Spleen (tissue), 7 donors: ENCODE results near the gene SPDYE1.

Source experiments
- POLR2A ChIP-seq, 3 donors: fragments of 450-650 bp; IDR thresholded peaks; one replicate each; pipeline ENCODE4 v1.5.1; 2017; ENCODE audit warnings: antibody characterized with exemption in 3 of 3, mild to moderate bottlenecking in 1 of 3
- TF ChIP-seq, protein P1 (sequence below), 11 experiments: fragments of 200-600 bp in 7 of 11; fragments of 450-650 bp in 4 of 11; sonication (generic) in 4 of 11; IDR thresholded peaks in 8 of 11; conservative IDR thresholded peaks in 3 of 11; 1 replicate in 7 of 11; 2 replicates in 4 of 11; pipeline versions ENCODE4 v1.4.0 to v1.8.0; 2016 to 2021; ENCODE audit warnings: antibody characterized with exemption in 11 of 11, inconsistent platforms in 4 of 11, mild to moderate bottlenecking in 1 of 11
- donor health status: DM: no; HTN: no; CAD: no; lungs with moderate emphysema.
- donor health status: DM: no; HTN: no; CAD: no.
- donor health status: DM: no; HTN: no; CAD: no.

DNA sequence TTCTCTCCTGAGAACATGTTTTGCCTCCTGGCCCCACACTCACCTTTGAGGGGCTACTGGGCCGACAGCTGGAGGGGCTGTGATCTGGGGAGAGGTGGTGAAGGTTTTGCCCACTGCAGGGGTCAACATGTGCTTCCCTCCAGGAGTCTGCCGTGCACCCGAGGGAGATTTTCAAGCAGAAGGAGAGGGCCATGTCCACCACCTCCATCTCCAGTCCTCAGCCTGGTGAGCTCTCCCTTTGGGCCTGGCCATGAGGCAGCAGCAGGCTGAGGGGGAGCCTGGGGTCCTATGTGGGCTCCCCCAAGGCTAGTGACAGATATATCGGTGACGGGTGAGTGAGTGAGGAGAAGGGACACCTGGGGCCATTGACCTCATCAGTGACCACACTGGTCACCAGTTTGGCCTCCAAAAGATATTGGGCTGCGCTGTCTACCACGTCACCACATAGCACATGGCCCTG lies 61.1 kb downstream of the SPDYE1 start:
- TF ChIP-seq, protein P1, sequence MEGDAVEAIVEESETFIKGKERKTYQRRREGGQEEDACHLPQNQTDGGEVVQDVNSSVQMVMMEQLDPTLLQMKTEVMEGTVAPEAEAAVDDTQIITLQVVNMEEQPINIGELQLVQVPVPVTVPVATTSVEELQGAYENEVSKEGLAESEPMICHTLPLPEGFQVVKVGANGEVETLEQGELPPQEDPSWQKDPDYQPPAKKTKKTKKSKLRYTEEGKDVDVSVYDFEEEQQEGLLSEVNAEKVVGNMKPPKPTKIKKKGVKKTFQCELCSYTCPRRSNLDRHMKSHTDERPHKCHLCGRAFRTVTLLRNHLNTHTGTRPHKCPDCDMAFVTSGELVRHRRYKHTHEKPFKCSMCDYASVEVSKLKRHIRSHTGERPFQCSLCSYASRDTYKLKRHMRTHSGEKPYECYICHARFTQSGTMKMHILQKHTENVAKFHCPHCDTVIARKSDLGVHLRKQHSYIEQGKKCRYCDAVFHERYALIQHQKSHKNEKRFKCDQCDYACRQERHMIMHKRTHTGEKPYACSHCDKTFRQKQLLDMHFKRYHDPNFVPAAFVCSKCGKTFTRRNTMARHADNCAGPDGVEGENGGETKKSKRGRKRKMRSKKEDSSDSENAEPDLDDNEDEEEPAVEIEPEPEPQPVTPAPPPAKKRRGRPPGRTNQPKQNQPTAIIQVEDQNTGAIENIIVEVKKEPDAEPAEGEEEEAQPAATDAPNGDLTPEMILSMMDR (IDR thresholded peaks at IDR 0.05 in 8 of 11, conservative IDR thresholded peaks at IDR 0.05 in 3 of 11), result no peak
- TF ChIP-seq POLR2A (IDR thresholded peaks at IDR 0.05), result no peak
